Germinal center (tissue), 1 donor: Measurements from ENCODE around the gene WT1.
"Not testable (repeated sequence)": the region's sequence is repeated elsewhere in the genome, so short reads cannot be mapped to it uniquely, and the experiment has no call there.

Experiments
- DNase-seq: peaks from one replicate; pipeline ENCODE4 v3.0.0; 2012; ENCODE audit warnings: mixed read lengths, low spot score

Gene WT1

DNA sequence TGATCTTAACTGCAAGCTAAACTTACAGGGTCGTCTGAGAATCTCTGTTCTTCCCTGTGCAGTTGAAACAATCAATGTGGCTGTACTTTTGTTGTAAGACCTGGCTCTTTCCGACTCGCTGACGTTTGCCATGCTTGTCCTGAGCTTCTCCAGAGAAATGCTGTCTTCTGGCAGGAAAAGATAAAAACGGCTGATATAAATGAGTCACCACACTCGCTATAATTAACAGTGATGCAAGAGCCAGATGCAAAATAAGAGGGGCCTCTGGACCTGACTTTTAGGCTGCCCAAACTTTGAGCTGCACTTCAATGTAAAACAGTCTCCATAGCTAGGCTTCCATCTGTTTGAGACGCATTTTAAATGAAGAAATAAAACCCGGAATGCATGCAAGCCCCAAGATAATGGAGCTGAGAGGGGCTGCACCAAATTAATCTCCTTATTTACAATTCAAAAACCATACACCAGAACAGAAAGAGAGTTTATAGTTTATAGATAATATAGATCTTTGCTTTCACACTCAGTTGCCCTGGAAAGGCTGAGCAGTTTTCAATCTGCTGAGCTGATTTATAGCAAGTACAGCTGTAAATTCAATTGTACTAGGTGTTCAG lies 48.5 kb downstream of the WT1 start:
- DNase-seq, result no peak

DNA sequence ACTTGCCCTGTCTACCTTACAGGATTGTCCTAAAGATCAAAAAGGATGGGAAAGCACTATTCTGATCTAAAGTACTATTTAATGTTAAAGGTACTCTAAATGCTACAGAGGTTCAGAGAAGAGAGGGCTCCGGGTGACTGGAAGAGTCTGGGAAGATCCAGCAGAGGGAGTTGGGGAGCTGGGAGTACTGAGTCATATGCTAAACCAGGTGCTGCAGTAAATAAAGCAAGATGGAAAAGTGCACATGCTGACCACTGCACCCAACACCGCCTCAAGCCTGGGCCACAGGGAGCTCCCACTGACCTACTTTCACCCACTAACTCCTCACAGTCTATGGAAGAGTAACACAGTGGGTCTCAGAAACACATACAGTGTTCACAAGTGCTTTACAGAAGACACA lies 49.3 kb downstream of the WT1 start:
- DNase-seq, result no peak

DNA sequence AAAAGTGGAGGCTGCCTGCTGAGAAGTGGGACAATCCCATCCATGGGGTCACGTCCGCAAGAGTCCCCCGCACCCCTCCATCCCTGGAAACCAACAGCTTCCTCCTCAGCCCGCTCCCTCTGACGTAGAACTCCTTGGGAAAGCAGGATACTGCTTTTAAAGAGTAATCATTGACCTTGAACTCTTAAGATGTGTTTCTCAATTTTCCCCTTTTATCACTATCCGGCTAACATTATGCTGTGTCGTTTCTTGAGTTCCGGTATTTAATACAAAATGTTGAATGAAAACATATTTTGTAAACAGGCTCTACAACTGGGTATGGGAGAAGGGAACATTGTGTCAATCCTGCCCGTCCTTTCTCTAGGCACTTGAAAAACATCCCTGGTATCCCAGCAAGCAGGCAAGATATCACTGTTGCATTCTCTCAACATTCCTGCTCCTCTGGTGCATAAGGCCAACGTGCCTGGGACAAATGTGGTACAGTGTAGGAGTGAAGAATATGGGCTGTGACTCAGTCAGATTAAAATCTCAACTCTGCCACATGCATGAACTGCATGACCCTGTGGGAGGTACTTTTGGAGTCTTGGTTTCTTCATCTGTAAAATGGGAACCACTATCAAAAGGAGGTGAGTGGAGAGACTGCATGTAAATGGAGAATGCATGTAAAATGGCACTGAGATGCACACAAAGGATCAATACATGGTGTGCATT lies 52.8 kb downstream of the WT1 start:
- no peak for DNase-seq

DNA sequence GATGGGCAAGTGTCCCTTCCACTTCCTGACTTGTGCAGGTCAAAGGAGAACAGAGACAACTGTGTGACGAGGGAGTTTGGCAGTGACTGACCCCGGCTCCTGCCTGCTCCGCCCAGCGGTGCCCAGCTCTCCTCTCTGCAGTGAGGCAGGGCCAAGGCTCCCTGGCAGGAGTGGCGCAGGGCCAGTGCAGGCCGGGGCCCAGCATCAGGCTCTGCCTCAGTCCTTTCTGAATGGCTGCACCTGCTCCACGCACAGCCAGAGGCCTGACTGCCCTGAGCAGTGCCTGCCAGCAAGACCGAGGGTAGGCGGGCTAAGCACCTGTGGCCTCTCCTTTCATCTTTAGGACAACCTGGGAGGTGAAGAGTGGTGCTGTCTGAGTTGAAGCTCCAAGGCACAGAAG lies 54.2 kb downstream of the WT1 start:
- DNase-seq, result no peak

DNA sequence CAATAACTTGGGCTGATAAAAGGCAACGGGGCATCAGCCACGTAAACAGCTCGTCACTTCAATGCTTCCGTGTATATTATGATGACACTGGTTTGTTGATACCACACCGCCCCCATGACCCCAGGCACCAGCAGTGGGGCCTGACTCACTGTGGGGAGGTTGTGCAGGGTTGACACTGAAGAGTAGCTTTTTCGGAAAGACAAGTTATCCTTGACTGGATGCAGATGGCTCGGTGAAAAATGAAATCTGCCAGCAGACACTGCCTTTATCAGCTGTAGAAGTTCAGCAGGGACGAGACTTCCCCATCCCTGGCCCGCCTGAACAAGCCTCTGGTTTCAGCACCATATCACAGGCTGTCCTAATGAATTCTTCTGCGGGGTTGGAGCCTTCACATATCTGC lies 55.6 kb downstream of the WT1 start:
- no peak for DNase-seq

DNA sequence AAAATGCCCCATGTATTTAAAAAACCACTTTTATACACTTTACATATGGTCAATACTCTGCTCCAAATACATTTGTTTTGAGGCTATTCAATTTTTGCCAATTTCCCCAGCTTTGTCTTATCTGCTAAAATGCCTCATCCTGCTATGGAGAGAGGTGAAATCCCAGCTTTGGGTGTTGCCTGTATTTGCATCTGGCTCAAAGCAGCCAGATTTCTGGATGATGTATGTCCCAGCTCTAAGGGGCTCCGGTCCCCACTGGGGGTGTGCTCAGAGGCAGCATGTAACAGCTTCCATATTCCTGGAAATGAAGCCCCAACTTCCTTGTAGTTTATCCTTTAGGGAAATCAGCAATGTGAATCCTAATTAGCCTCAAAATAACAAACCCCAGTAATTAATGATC lies 59.5 kb downstream of the WT1 start:
- DNase-seq, result no peak

DNA sequence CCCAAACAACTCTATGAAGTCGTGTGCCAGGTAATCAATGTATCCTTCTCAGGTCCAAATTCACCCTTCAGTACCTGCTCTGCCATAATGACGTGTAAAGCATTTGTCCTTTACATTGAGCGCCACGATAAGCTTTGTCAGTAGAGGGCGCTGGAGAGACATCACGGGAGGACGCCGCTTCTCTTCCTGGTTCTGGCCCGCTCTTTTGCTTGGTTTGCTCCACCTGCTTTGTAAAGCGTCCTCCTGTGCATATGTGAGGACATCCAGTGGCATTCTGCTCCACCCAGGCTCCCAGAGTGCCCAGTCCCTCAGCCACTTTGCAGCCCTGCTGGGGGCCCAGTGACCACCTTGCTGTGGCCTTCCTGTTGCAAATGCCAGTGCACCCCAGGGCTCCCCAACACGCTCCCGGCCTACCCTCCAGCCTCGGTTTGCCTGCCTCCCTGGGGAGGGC lies 61.1 kb downstream of the WT1 start:
- DNase-seq, result peak; percentile 43

DNA sequence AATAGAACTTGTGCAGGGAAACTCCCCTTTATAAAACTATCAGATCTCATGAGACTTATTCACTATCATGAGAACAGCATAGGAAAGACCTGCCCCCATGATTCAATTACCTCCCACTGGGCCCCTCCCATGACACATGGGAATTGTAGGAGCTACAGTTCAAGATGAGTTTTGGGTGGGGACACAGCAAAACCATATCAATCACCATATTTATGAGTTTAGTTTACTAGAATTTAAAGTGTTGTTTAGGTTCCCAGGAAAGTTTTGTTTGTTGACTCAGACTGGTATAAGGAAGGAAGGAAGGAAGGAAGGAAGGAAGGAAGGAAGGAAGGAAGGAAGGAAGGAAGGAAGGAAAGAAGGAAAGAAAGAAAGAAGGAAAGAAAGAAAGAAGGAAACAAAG lies 65.4 kb downstream of the WT1 start:
- not testable (repeated sequence) for DNase-seq

DNA sequence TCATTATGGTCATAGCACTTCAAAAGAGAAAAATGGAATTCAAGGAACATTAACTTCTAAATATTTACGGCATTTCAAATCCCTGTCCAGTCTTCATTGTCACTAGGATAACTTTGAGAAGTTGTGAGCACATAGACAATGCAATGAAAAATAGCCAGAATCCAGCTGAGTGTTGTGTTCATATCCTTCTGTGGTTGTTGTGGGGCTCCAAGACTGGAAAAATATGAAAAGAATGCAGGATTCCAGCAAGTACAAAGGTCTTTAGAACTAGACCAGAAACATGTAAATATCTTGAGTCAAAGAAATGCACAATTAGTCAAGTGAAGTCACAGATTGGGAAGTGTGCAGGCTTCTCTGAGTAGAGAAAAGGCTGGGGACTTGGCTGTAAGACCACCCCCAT lies 68.7 kb downstream of the WT1 start:
- no peak for DNase-seq

DNA sequence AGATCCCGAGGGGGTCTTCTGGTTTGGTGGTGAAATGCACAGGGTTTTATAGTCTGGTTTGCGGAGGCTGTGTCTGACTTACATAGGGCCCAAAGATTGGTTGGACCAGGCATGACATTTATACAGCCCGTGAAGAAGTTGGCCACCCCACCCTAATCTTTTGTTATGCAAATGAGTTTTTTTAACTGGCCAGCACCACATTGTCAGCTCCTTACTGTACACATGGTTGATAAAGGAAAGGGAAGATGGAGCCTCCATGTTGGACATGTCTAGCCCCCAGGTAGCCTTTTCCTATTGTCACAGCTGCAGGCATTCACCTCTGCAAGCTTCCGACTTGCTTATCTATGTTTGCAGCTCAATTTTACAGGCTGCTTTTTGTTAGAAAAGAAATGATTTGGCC lies 70.1 kb downstream of the WT1 start:
- DNase-seq, result no peak

DNA sequence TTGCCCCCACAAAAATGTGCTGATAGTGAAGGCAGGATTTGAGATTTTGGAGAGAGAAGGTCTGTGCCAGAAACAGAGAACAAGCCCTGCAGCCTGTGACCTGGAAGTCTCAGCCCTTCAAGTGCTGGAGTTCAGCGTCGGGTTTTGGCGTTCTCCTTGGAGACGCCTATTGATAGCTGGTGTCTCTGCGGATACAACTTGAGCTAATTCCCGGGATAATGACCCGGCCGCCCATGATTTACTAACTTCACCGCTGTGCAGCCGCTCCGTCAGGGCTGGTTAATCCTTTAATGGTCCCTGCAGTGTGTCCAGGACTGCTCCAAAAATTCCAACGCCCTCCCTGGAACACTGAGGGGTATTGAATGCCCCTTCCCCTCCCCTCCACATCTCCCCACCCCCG lies 76.6 kb downstream of the WT1 start:
- DNase-seq, result no peak

DNA sequence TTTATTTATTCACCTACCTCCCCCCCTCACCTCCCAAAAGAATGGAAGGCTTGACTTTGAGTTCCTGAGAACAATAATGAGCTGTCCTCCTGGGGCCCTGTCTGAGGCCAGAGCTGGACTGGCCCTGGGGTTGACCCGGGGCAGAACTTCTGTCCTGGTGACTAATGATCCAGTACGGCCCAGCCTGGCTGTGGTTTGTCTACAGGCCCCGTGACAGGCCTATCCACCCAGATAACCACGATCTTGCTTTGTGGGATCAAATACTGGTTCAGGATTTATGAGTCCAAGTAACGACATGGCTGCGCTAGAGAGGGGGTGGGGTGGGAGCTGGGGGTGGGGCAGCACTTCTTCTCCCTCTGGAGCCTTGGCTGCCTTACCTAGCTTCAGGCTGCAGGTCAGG lies 81.5 kb downstream of the WT1 start:
- no peak for DNase-seq

DNA sequence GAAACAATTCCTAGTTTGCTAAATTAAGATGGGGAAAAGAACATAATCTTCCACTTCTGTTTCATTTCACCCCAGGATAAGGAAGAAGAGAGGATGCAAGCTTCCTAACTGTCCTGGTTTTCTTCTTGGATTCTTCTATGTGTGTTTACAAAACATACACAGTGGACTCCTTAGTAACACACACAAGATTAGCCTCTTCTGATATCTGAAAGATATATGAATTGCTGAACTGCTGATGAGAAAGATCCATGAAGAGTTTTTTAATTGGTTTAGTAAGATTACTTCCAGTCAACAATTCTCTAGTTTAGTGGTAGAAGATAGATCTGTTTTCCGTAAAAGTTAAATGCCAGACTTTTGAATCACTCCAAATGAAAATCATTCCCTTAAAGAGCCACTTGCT lies 86.8 kb downstream of the WT1 start:
- no peak for DNase-seq

DNA sequence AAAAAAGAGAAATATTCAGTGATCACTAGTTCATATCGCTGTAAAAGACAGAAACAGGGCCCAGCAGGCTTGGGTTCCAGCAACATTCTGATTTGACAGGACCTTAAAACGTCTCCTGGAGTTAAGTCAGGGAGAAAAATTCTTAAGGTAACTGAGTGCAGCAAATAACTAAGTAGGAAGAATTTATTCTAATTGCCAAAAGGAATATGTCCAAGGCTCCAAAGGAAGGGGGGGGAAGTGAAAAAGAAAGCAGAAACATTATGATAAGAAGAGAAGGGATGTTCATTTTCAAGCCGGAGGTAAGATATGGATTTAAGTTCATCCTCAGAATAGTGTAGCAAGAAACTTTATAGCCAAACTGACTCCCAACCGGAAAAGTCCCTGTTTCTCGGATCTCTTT lies 90.4 kb downstream of the WT1 start:
- DNase-seq, result no peak

DNA sequence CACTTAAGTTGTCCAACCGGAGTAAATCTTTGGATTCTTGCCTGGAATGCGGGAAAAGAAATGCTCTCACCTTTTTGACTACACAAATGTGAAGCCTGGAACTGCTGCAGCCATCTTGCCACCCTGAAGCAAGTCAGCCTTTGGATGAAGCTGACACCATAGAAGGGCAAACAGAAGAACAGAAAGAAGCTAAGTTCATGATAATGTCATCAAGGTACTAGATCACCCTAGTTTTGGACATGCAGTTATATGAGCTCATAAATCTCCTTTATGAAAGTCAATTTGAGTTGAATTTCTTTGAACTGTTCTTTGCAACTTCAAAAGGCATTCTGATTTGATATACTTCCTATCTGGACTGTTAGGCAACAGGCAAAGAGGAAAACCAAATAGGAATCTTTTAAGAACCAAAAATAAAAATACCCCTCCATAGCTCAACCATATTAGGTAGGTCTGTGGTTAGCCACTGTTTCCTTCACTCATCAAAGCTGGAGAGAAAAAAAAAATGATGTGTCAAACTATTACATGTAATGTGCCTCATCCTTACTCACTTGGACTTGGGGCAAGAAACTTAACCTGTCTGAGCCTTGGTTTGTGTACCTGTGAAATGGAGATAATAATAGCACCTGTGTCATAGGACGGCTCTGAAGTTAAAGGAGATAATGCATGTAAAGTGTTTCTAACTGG lies 91.9 kb downstream of the WT1 start:
- no peak for DNase-seq

DNA sequence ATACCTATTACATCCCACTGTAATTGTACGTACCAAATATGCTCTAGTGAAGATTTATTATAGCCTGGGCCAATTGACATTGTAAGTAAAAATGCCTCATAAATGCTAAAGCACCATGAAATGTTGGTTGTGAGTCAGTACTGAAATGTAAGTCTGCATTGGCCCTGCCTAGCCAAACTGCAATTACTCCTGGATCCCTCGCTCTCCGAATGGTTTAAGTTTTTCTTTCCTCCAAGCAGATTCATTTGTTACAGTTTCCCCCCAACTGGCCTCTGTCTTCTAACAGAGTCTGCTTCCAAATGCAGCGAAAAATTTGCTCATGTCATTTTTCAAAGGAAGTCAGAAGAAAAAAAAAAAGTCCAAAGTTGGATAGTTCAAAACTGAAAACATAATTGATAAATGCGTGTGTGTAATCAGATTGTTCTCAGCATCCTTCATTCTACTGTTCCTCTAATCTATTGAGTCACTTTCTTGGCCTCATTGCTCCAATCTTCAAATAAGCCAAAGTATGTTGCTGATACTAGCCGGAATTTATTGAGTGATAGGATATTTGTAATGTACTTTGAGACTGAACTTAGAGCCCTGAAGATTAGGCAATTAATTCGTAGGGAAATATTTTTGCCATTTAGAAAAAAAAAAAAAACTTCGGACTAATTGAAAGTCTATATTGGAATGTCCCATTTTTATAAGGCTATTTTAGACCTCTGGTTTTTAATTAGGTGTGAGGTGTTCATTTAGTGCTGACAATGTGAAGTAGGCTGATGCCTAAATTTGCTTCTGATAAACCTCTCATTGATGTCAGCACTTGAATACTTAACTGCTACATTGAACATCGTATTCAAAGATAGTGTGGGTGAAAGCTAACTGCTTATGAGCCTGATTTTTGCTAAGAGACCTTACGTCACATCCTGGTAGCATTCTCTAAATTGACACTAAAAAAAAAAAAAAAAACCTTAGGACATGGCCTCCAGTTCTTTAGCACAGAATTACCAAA lies 93.4 kb downstream of the WT1 start:
- DNase-seq, result no peak

DNA sequence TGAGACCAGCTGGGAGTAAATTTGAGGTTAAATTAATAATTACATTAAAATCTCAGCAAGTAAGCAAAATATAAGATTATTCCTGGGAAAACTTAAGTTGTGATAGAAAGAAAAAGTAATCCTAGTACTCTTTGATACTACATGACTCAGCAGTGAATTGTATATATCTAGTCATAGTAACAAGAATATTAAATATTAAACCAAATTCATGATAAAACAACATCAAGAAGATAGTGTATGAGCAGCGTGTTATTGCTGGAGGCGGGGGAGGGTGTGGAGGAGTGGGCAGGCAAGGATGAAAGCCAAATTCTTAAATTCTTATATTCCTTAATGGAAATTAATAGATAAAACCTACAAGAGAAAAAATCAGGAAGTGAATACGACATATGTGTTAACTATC lies 95.2 kb downstream of the WT1 start:
- DNase-seq, result no peak
